SK-N-SH treated with all-trans-retinoic acid at 6 μM for 48 hours (cell line): ENCODE measurements around the gene RNF157.
A peak's percentile ranks its signal among the peaks of the same experiment; 100 is the strongest.

Experiments used
- ATAC-seq: fragments of 200-7000 bp; cut with Tn5 transposase; 3 replicates; pipeline ENCODE4 v1.9.1; 2020; ENCODE audit warnings: mild to moderate bottlenecking, moderate library complexity
- ARNTL ChIP-seq: fragments of 450-650 bp; formaldehyde crosslinking; IDR thresholded peaks from 2 replicates; pipeline ENCODE4 v1.5.0; 2020; ENCODE audit warnings: low read depth, mild to moderate bottlenecking, moderate library complexity, borderline replicate concordance
- BACH2 ChIP-seq: fragments of 250-450 bp; sonication (Bioruptor Pico); IDR thresholded peaks from 2 replicates; pipeline ENCODE4 v1.9.0; 2021; ENCODE audit warnings: mild to moderate bottlenecking, borderline replicate concordance
- CSDC2 ChIP-seq: fragments of 250-450 bp; sonication (Bioruptor Pico); IDR thresholded peaks from 2 replicates; pipeline ENCODE4 v1.5.0; 2020; ENCODE audit warnings: mild to moderate bottlenecking, moderate library complexity
- ESRRG ChIP-seq: fragments of 250-450 bp; sonication (Bioruptor Pico); IDR thresholded peaks from 2 replicates; pipeline ENCODE4 v1.6.1; 2021; ENCODE audit warnings: mild to moderate bottlenecking
- GLIS3 ChIP-seq: fragments of 250-450 bp; sonication (Bioruptor Pico); IDR thresholded peaks from 2 replicates; pipeline ENCODE4 v1.5.0; 2020; ENCODE audit warnings: mild to moderate bottlenecking, moderate library complexity
- ISL1 ChIP-seq: fragments of 250-450 bp; sonication (Bioruptor Pico); IDR thresholded peaks from 2 replicates; pipeline ENCODE4 v2.1.2; 2022; ENCODE audit warnings: mild to moderate bottlenecking, moderate library complexity
- OSR1 ChIP-seq: fragments of 250-450 bp; sonication (Bioruptor Pico); IDR thresholded peaks from 2 replicates; pipeline ENCODE4 v1.8.0; 2022; ENCODE audit warnings: moderate library complexity, mild to moderate bottlenecking, inconsistent platforms
- PPARA ChIP-seq: fragments of 250-450 bp; sonication (Bioruptor Pico); IDR thresholded peaks from 2 replicates; pipeline ENCODE4 v1.5.0; 2020; ENCODE audit warnings: mild to moderate bottlenecking, borderline replicate concordance
- RARB ChIP-seq: fragments of 250-450 bp; sonication (Bioruptor Pico); IDR thresholded peaks from 2 replicates; pipeline ENCODE4 v1.8.0; 2021; ENCODE audit warnings: mild to moderate bottlenecking, moderate library complexity
- SNAI2 ChIP-seq: fragments of 250-450 bp; sonication (Bioruptor Pico); IDR thresholded peaks from 2 replicates; pipeline ENCODE4 v1.5.0; 2020; ENCODE audit warnings: mild to moderate bottlenecking, moderate library complexity
- TCF4 ChIP-seq: fragments of 250-450 bp; sonication (Bioruptor Pico); IDR thresholded peaks from 2 replicates; pipeline ENCODE4 v1.8.0; 2021; ENCODE audit warnings: mild to moderate bottlenecking, moderate library complexity, borderline replicate concordance
- ZFP3 ChIP-seq: fragments of 250-450 bp; sonication (Bioruptor Pico); IDR thresholded peaks from 2 replicates; pipeline ENCODE4 v1.5.0; 2020; ENCODE audit warnings: mild to moderate bottlenecking, moderate library complexity
- ZFP30 ChIP-seq: fragments of 450-650 bp; formaldehyde crosslinking; IDR thresholded peaks from 2 replicates; pipeline ENCODE4 v1.5.0; 2022; ENCODE audit warnings: mild to moderate bottlenecking, moderate library complexity
- ZNF565 ChIP-seq: fragments of 450-650 bp; formaldehyde crosslinking; conservative IDR thresholded peaks from 2 replicates; pipeline ENCODE4 v1.5.0; 2020; ENCODE audit warnings: low read depth, mild to moderate bottlenecking, moderate library complexity
- ZNF70 ChIP-seq: fragments of 450-650 bp; formaldehyde crosslinking; IDR thresholded peaks from 2 replicates; pipeline ENCODE4 v1.5.0; 2020; ENCODE audit warnings: mild to moderate bottlenecking, moderate library complexity
- ZNF8 ChIP-seq: fragments of 450-650 bp; formaldehyde crosslinking; IDR thresholded peaks from 2 replicates; pipeline ENCODE4 v1.5.0; 2020; ENCODE audit warnings: mild to moderate bottlenecking, moderate library complexity
- TF ChIP-seq, protein P1 (sequence below): fragments of 250-450 bp; sonication (Bioruptor Pico); IDR thresholded peaks from 2 replicates; pipeline ENCODE4 v1.8.0; 2021; ENCODE audit warnings: low read depth, mild to moderate bottlenecking, moderate library complexity, borderline replicate concordance
- TF ChIP-seq, protein P2 (sequence below): fragments of 250-450 bp; sonication (Bioruptor Pico); IDR thresholded peaks from 2 replicates; pipeline ENCODE4 v1.5.0; 2020; ENCODE audit warnings: mild to moderate bottlenecking, moderate library complexity
- TF ChIP-seq, protein P3 (sequence below): fragments of 250-450 bp; sonication (Bioruptor Pico); IDR thresholded peaks from 2 replicates; pipeline ENCODE4 v1.5.1; 2021; ENCODE audit warnings: mild to moderate bottlenecking, moderate library complexity
- TF ChIP-seq, protein P4 (sequence below): fragments of 250-450 bp; sonication (Bioruptor Pico); IDR thresholded peaks from 2 replicates; pipeline ENCODE4 v1.5.1; 2020; ENCODE audit warnings: low read depth, mild to moderate bottlenecking, moderate library complexity

RNF157 gene

DNA sequence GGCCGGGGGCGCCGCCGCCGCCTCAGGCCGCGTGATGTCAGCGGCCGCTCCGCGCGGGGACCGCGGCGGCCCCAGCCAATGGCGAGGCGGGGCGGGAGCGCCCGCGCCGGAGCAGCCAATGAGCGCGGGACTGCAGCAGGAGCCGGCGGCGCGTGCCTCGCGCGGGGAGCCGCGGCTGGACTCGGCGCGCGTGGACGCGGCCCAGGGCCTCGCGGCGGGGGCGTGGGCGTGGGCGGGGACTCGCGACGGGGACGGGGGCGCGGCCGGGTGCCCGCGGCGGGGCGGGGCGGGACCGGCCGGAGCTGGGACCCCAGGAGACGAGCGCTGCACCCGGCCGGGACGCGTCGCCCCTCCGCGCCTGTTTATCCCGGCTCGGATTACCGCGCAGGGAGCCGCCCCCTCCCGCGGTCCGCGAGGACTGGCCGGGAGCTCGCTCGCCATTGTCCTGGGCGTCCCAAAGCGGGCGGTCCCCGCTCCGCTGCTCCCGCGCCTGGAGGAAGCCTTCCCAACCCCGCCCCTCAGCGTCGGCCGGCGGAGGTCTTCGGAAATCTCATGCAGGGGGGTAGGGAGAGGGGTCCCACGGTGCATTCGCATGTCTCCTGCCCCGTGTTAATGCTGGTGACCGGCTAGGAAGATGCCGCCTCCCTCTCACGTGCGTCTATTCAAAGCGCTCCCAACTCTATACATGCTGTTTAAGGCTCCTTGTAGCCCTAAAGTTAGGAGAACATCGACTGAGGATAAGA, at the start of gene RNF157:
RNF157 (minus strand) TSS at position 33 of the 743 bp plus-strand sequence. CDS start 253 bp downstream, outside the sequence.
- peak; percentile 89 for ATAC-seq
- TF ChIP-seq, protein P1, sequence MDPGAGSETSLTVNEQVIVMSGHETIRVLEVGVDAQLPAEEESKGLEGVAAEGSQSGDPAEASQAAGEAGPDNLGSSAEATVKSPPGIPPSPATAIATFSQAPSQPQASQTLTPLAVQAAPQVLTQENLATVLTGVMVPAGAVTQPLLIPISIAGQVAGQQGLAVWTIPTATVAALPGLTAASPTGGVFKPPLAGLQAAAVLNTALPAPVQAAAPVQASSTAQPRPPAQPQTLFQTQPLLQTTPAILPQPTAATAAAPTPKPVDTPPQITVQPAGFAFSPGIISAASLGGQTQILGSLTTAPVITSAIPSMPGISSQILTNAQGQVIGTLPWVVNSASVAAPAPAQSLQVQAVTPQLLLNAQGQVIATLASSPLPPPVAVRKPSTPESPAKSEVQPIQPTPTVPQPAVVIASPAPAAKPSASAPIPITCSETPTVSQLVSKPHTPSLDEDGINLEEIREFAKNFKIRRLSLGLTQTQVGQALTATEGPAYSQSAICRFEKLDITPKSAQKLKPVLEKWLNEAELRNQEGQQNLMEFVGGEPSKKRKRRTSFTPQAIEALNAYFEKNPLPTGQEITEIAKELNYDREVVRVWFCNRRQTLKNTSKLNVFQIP (CRISPR knock-in tag): no peak
- TF ChIP-seq OSR1 (CRISPR knock-in tag): no peak
- TF ChIP-seq GLIS3 (CRISPR knock-in tag): no peak
- no peak for TF ChIP-seq ZNF565
- no peak for TF ChIP-seq ARNTL
- TF ChIP-seq TCF4 (CRISPR knock-in tag): no peak
- no peak for TF ChIP-seq ZFP3 (CRISPR knock-in tag)

DNA sequence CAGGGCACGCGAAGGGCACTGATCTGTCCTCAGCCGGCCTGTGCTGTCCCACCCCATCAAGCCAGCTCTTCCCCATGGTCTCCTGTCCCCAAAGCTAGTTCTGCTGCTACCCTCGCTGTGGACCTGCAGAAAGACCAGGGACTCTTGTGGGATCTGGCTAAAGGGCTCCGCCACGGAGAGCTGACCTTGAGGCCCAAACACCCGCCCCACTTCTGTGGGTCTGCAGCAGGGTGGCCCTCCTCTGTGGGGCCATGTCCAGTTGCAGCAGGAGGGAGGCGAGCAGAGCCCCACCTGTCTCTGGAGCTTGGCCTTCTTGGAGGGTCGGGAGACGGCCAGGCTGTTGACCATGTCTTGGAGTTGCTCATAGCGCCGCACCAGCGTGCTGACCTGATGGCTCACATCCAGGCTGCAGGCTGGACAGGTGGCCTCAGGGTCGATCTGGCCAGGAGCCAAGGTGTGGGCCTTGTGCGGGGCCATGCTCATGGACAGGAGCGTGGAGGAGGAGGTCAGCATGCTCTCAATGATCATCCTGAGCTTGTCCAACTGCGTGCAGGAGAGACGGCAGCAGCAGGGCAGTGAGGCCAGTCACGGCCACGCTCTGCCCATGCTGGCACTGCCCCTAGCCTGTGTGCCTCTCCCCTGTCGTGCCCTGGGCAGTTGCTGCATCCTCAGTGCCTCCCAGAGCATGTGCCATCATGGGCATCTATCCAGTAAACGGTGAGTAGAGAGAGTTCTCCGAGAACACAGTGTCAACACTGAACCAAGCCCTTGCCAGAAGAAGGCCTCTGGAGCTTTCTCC, 41.5 kb upstream of the RNF157 start:
- no peak for ATAC-seq
- no peak for TF ChIP-seq GLIS3 (CRISPR knock-in tag)
- TF ChIP-seq ZFP30 (CRISPR knock-in tag): no peak
- TF ChIP-seq RARB (CRISPR knock-in tag): no peak
- TF ChIP-seq, protein P2, sequence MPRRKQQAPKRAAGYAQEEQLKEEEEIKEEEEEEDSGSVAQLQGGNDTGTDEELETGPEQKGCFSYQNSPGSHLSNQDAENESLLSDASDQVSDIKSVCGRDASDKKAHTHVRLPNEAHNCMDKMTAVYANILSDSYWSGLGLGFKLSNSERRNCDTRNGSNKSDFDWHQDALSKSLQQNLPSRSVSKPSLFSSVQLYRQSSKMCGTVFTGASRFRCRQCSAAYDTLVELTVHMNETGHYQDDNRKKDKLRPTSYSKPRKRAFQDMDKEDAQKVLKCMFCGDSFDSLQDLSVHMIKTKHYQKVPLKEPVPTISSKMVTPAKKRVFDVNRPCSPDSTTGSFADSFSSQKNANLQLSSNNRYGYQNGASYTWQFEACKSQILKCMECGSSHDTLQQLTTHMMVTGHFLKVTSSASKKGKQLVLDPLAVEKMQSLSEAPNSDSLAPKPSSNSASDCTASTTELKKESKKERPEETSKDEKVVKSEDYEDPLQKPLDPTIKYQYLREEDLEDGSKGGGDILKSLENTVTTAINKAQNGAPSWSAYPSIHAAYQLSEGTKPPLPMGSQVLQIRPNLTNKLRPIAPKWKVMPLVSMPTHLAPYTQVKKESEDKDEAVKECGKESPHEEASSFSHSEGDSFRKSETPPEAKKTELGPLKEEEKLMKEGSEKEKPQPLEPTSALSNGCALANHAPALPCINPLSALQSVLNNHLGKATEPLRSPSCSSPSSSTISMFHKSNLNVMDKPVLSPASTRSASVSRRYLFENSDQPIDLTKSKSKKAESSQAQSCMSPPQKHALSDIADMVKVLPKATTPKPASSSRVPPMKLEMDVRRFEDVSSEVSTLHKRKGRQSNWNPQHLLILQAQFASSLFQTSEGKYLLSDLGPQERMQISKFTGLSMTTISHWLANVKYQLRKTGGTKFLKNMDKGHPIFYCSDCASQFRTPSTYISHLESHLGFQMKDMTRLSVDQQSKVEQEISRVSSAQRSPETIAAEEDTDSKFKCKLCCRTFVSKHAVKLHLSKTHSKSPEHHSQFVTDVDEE (CRISPR knock-in tag): no peak
- TF ChIP-seq ZNF70 (CRISPR knock-in tag): no peak
- no peak for TF ChIP-seq PPARA (CRISPR knock-in tag)
- no peak for TF ChIP-seq ESRRG (CRISPR knock-in tag)
- no peak for TF ChIP-seq BACH2 (CRISPR knock-in tag)
- TF ChIP-seq ZNF565: no peak
- TF ChIP-seq CSDC2 (CRISPR knock-in tag): no peak

DNA sequence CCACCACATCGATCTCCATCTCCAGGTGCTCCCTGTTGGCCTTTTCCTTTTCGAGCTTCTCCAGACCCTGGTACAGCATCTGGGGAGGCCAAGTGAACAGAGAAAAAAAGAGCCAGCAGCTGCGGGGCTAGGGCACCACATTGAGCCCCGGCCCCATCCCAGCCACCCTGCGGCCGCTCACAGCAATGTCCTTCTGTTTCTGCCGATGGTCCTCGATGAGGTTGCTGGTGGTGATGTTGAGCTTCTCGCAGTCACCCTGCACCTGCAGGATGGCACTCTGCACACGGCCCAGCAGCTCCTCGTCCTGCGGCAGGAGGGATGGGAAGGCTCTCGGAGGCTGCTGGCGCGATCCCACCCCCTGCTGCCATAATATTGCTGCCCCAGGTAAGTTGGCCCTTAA, 40.4 kb upstream of the RNF157 start:
- TF ChIP-seq ESRRG (CRISPR knock-in tag): no peak
- TF ChIP-seq PPARA (CRISPR knock-in tag): no peak
- no peak for TF ChIP-seq ZNF565
- TF ChIP-seq TCF4 (CRISPR knock-in tag): no peak
- no peak for TF ChIP-seq ARNTL
- no peak for TF ChIP-seq RARB (CRISPR knock-in tag)
- no peak for TF ChIP-seq CSDC2 (CRISPR knock-in tag)
- no peak for TF ChIP-seq OSR1 (CRISPR knock-in tag)
- no peak for TF ChIP-seq GLIS3 (CRISPR knock-in tag)
- TF ChIP-seq, protein P3, sequence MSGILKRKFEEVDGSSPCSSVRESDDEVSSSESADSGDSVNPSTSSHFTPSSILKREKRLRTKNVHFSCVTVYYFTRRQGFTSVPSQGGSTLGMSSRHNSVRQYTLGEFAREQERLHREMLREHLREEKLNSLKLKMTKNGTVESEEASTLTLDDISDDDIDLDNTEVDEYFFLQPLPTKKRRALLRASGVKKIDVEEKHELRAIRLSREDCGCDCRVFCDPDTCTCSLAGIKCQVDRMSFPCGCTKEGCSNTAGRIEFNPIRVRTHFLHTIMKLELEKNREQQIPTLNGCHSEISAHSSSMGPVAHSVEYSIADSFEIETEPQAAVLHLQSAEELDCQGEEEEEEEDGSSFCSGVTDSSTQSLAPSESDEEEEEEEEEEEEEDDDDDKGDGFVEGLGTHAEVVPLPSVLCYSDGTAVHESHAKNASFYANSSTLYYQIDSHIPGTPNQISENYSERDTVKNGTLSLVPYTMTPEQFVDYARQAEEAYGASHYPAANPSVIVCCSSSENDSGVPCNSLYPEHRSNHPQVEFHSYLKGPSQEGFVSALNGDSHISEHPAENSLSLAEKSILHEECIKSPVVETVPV: no peak
- no peak for TF ChIP-seq ISL1 (CRISPR knock-in tag)
- TF ChIP-seq SNAI2 (CRISPR knock-in tag): no peak
- no peak for TF ChIP-seq BACH2 (CRISPR knock-in tag)
- TF ChIP-seq ZFP3 (CRISPR knock-in tag): no peak
- TF ChIP-seq ZNF8: no peak
- TF ChIP-seq, protein P4, sequence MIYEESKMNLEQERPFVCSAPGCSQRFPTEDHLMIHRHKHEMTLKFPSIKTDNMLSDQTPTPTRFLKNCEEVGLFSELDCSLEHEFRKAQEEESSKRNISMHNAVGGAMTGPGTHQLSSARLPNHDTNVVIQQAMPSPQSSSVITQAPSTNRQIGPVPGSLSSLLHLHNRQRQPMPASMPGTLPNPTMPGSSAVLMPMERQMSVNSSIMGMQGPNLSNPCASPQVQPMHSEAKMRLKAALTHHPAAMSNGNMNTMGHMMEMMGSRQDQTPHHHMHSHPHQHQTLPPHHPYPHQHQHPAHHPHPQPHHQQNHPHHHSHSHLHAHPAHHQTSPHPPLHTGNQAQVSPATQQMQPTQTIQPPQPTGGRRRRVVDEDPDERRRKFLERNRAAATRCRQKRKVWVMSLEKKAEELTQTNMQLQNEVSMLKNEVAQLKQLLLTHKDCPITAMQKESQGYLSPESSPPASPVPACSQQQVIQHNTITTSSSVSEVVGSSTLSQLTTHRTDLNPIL (CRISPR knock-in tag): no peak
- ATAC-seq: no peak
